HG02840 (cell line): ENCODE data around the gene GSG1L.

Source experiments
- ATAC-seq: cut with Tn5 transposase; IDR thresholded peaks from one replicate; pipeline ENCODE4 v1.9.1; 2021; ENCODE audit warnings: mild to moderate bottlenecking, moderate library complexity, moderate number of reproducible peaks; ENCODE audit not compliant: unreplicated experiment, low FRiP score

The GSG1L gene

GRCh38 chr16:28033870-28034269 lies 29.6 kb downstream of the GSG1L start:
- ATAC-seq = no peak

- ATAC-seq = no peak
Measured at GRCh38 chr16:28029387-28030002, 34.0 kb downstream of the GSG1L start.

- ATAC-seq = no peak
Measured at GRCh38 chr16:28027055-28027454, 36.5 kb downstream of the GSG1L start.

GRCh38 chr16:28025631-28026030 lies 37.9 kb downstream of the GSG1L start:
- ATAC-seq = no peak

GRCh38 chr16:28019218-28019617 lies 44.3 kb downstream of the GSG1L start:
- no peak for ATAC-seq

GRCh38 chr16:28014851-28015250 lies 48.7 kb downstream of the GSG1L start:
- no peak for ATAC-seq

GRCh38 chr16:28013878-28014277 lies 49.6 kb downstream of the GSG1L start:
- no peak for ATAC-seq

GRCh38 chr16:28013392-28013791 lies 50.1 kb downstream of the GSG1L start:
- no peak for ATAC-seq

GRCh38 chr16:28011971-28012445 lies 51.5 kb downstream of the GSG1L start:
- ATAC-seq = no peak

- ATAC-seq = no peak
Measured at GRCh38 chr16:28011223-28011622, 52.3 kb downstream of the GSG1L start.

- no peak for ATAC-seq
Measured at GRCh38 chr16:28010671-28011070, 52.8 kb downstream of the GSG1L start.

- no peak for ATAC-seq
Measured at GRCh38 chr16:28009586-28010373, 53.7 kb downstream of the GSG1L start.

- ATAC-seq = no peak
Measured at GRCh38 chr16:28003923-28004322, 59.6 kb downstream of the GSG1L start.

GRCh38 chr16:28003021-28003865 lies 60.3 kb downstream of the GSG1L start:
- no peak for ATAC-seq

GRCh38 chr16:28001642-28002041 lies 61.9 kb downstream of the GSG1L start:
- ATAC-seq = no peak

- ATAC-seq = no peak
Measured at GRCh38 chr16:28001184-28001583, 62.3 kb downstream of the GSG1L start.

GRCh38 chr16:28000314-28001169 lies 63.0 kb downstream of the GSG1L start:
- no peak for ATAC-seq

- ATAC-seq = no peak
Measured at GRCh38 chr16:27999687-28000086, 63.8 kb downstream of the GSG1L start.

- ATAC-seq = no peak
Measured at GRCh38 chr16:27995378-27995777, 68.1 kb downstream of the GSG1L start.

- ATAC-seq = no peak
Measured at GRCh38 chr16:27994686-27995085, 68.8 kb downstream of the GSG1L start.
